MCF 10A (cell line): ENCODE measurements around the gene TK1. TPM values are rescaled to one million over a fixed set of nuclear protein-coding genes. Genes with fewer than 3 reads are reported as not detected.
A peak's percentile ranks its signal among the peaks of the same experiment; 100 is the strongest.

Source experiments
- BruUV-seq: library from RNA; stranded (reverse); fragments of 400-500 nt; replicated peaks from 2 replicates; lab custom pipeline; 2021; lab: Mats Ljungman, UMichigan
- CTCF ChIA-PET: fragments of 300-600 bp; sonication (Branson Sonifier 250); formaldehyde crosslinking; extraction: SDS; loops from one replicate; lab custom pipeline; 2021; ENCODE audit warnings: antibody characterized with exemption, inconsistent platforms; lab: Yijun Ruan, JAX
- POLR2A ChIA-PET: fragments of 300-600, 350-650 bp; sonication (Branson Sonifier 250); formaldehyde crosslinking; extraction: SDS; loops from one replicate; lab custom pipeline; 2020; ENCODE audit warnings: antibody characterized with exemption, inconsistent platforms; lab: Yijun Ruan, JAX
- DNase-seq: peaks from one replicate; pipeline ENCODE4 v3.0.0-alpha.2; 2018; ENCODE audit not compliant: unreplicated experiment
- H3K27ac Mint-ChIP-seq: one replicate; pipeline ENCODE4 v1.8.0; 2022; ENCODE audit warnings: mild to moderate bottlenecking, low read depth, mixed read lengths; ENCODE audit not compliant: unreplicated experiment
- H3K27me3 Mint-ChIP-seq: one replicate; pipeline ENCODE4 v1.8.0; 2022; ENCODE audit warnings: mixed read lengths; ENCODE audit not compliant: insufficient read depth, unreplicated experiment
- H3K36me3 Mint-ChIP-seq: one replicate; pipeline ENCODE4 v1.8.0; 2022; ENCODE audit warnings: mild to moderate bottlenecking, moderate library complexity, mixed read lengths; ENCODE audit not compliant: insufficient read depth, unreplicated experiment
- H3K4me1 Mint-ChIP-seq: one replicate; pipeline ENCODE4 v1.8.0; 2022; ENCODE audit warnings: mixed read lengths; ENCODE audit not compliant: insufficient read depth, unreplicated experiment
- H3K4me3 Mint-ChIP-seq: one replicate; pipeline ENCODE4 v1.8.0; 2022; ENCODE audit warnings: mild to moderate bottlenecking, moderate library complexity, mixed read lengths; ENCODE audit not compliant: unreplicated experiment
- H3K9me3 Mint-ChIP-seq: one replicate; pipeline ENCODE4 v1.8.0; 2022; ENCODE audit warnings: mixed read lengths; ENCODE audit not compliant: unreplicated experiment
- CTCF ChIP-seq: fragments of 200-600 bp; IDR thresholded peaks from one replicate; pipeline ENCODE4 v1.8.0; 2022; ENCODE audit warnings: antibody characterized with exemption, mild to moderate bottlenecking; ENCODE audit not compliant: unreplicated experiment
- intact Hi-C: fragments of 100-400 bp; cut with micrococcal nuclease; formaldehyde crosslinking; loops from 2 replicates; pipeline ENCODE4 v1.14.1; 2022
- total RNA-seq: library from RNA; stranded (reverse); gene quantifications from 2 replicates; pipeline ENCODE4 v1.2.3, GENCODE V29; 2022

TK1 gene
- total RNA-seq, 1 experiment from 2014 or later = 21.4 TPM

- ChIA-PET CTCF (interaction anchor here (0.6 to 2.2 kb wide), 8 partner anchors 11 to 223 kb away, joined by 3 to 9 read pairs (median 5); no protein-coding TSS in a partner anchor), POLR2A (interaction anchor here (0.7 to 3.0 kb wide), 7 partner anchors 12 to 188 kb away, joined by 3 to 14 read pairs (median 4); partner anchors contain the start of genes AFMID and TK1)
- no peak for TF ChIP-seq CTCF
- H3K36me3 Mint-ChIP-seq = peaks cover 11% of the 10 kb centered on the region
- H3K4me3 Mint-ChIP-seq = peak overlapping the region; percentile 77
- H3K27ac Mint-ChIP-seq = no peak overlapping the region
- no peaks in the 10 kb centered on the region for H3K9me3 Mint-ChIP-seq
- no peaks in the 10 kb centered on the region for H3K4me1 Mint-ChIP-seq
- no peak for DNase-seq
- BruUV-seq = no TSS peak
- intact Hi-C loops = no loop called here
- no peaks in the 10 kb centered on the region for H3K27me3 Mint-ChIP-seq
These were observed 59.5 kb downstream of the TK1 start for GRCh38 chr17:78127239-78127887.

- no peak overlapping the region for H3K27ac Mint-ChIP-seq
- H3K27me3 Mint-ChIP-seq = no peaks in the 10 kb centered on the region
- intact Hi-C loops = no loop called here
- no peak overlapping the region for H3K4me3 Mint-ChIP-seq
- no peak for TF ChIP-seq CTCF
- CTCF ChIA-PET = interaction anchor here (0.6 to 2.2 kb wide), 3 partner anchors 11 to 224 kb away, joined by 4 to 9 read pairs (median 7); no protein-coding TSS in a partner anchor
- H3K36me3 Mint-ChIP-seq = peaks cover 11% of the 10 kb centered on the region
- no peaks in the 10 kb centered on the region for H3K9me3 Mint-ChIP-seq
- no TSS peak for BruUV-seq
- DNase-seq = no peak
- H3K4me1 Mint-ChIP-seq = no peaks in the 10 kb centered on the region
- POLR2A ChIA-PET = interaction anchor here (1.8 to 3.0 kb wide), 2 partner anchors 15 to 42 kb away, joined by 7 to 14 read pairs; no protein-coding TSS in a partner anchor
These were observed 60.0 kb downstream of the TK1 start for GRCh38 chr17:78126895-78127238.

GRCh38 chr17:78125976-78126894, 60.6 kb downstream of the TK1 start:
- ChIA-PET POLR2A (interaction anchor here (3.0 kb wide), 1 partner anchor 16 kb away, joined by 14 read pairs; no protein-coding TSS in a partner anchor), CTCF (interaction anchor here (0.5 to 2.2 kb wide), 5 partner anchors 9 to 225 kb away, joined by 3 to 9 read pairs (median 4); no protein-coding TSS in a partner anchor)
- Mint-ChIP-seq H3K4me3 (no peak overlapping the region), H3K9me3 (no peaks in the 10 kb centered on the region), H3K4me1 (no peaks in the 10 kb centered on the region), H3K36me3 (peaks cover 11% of the 10 kb centered on the region), H3K27ac (no peak overlapping the region), H3K27me3 (no peaks in the 10 kb centered on the region)
- BruUV-seq = no TSS peak
- DNase-seq = no peak
- intact Hi-C loops = no loop called here
- TF ChIP-seq CTCF = no peak
